ENCODE results near the gene GPR141.

Gene GPR141

DNA sequence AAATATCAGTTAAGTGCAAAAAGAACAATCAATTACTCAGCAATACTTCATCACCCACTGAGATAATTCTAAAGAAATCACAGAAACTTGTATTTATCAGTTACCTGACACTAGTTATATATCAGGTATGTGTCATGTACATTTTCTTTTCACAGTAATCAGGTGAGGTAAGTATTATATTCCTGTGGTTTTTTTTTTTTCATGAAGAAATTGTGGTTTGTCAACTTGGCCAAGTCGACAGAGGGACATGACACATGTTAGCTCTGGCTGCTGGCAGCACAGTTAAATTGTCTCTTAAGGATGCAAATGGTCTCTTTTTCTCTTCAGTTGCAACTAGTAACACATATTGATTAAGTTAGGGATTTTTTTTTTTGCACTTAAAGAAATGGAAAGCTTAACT, 13.7 kb upstream of the GPR141 start:
- Histone ChIP-seq H2BK120ac (ENCODE audit: insufficient read depth, low read length, poor library complexity) (no peak overlapping the region), H4K12ac (ENCODE audit: low read depth, low read length) (no peak overlapping the region), H4K91ac (ENCODE audit: low read depth, low read length) (no peak overlapping the region), H2BK5ac (ENCODE audit: low read depth, low read length, poor library complexity) (no peak overlapping the region), H3K18ac (ENCODE audit: low read length) (no peak overlapping the region), H3K4me2 (ENCODE audit: low read length) (no peak overlapping the region), H2BK12ac (ENCODE audit: low read length) (no peak overlapping the region), H3K4me3 (ENCODE audit: low read depth, low read length) (no peak overlapping the region), H3K9me3 (ENCODE audit: insufficient read depth, low read depth, low read length) (no peaks in the 10 kb centered on the region), H3K23ac (ENCODE audit: low read length) (no peak overlapping the region), H3K27me3 (ENCODE audit: insufficient read depth, low read length) (no peaks in the 10 kb centered on the region), H2AK5ac (ENCODE audit: low read length) (no peak overlapping the region), H2AFZ (ENCODE audit: insufficient read depth, low read length, poor library complexity) (no peak overlapping the region), H3K27ac (ENCODE audit: low read depth, low read length) (no peak overlapping the region), H3K79me2 (ENCODE audit: control insufficient read depth, insufficient read depth, low read length, poor library complexity) (no peaks in the 10 kb centered on the region), H3K36me3 (ENCODE audit: control insufficient read depth in 1 of 2, insufficient read depth in 2 of 2, low read length in 2 of 2) (no peaks in the 10 kb centered on the region), H3K4me1 (ENCODE audit: control insufficient read depth in 1 of 2, insufficient read depth in 2 of 2, low read length in 2 of 2) (peaks cover 0 to 2% of the 10 kb centered on the region in 2 experiments), H4K8ac (ENCODE audit: low read depth, low read length) (no peak overlapping the region), H3K14ac (ENCODE audit: low read length) (no peak overlapping the region), H3K4ac (ENCODE audit: low read depth, low read length) (no peak overlapping the region), H3K79me1 (ENCODE audit: low read length) (no peaks in the 10 kb centered on the region), H3K9ac (ENCODE audit: low read length) (no peak overlapping the region)
- DNase-seq, result peak in 1 of 2 donors; percentile 65
- WGBS (ENCODE audit: extremely low coverage, insufficient coverage, insufficient read length), result no CpG with 5 or more reads among the region's 1 CpG

DNA sequence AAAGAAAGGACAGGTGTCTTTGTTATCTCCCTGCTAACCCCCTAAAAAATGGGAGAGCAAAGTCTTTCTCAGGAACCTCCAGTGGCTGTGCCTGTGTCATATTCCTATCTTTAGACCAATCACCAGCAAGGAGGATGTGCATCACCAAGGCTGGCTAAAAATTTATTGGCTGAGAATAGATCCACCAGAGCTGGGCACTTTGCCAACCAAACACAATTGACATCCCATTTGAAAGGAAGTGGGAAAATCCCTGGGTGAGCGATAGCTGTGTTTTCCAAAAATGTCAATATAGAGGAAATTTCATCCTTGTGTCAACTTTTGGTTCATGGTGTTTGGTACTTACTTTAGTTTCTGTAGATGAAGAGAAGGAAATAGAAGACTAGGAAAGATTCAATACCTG, 13.1 kb upstream of the GPR141 start:
- Histone ChIP-seq H2BK12ac (ENCODE audit: low read length) (no peak overlapping the region), H3K4me1 (ENCODE audit: control insufficient read depth in 1 of 2, insufficient read depth in 2 of 2, low read length in 2 of 2) (peaks cover 0 to 2% of the 10 kb centered on the region in 2 experiments), H2AK5ac (ENCODE audit: low read length) (no peak overlapping the region), H3K4ac (ENCODE audit: low read depth, low read length) (no peak overlapping the region), H3K9me3 (ENCODE audit: insufficient read depth, low read depth, low read length) (no peaks in the 10 kb centered on the region), H3K27ac (ENCODE audit: low read depth, low read length) (no peak overlapping the region), H3K4me2 (ENCODE audit: low read length) (no peak overlapping the region), H2AFZ (ENCODE audit: insufficient read depth, low read length, poor library complexity) (no peak overlapping the region), H4K8ac (ENCODE audit: low read depth, low read length) (no peak overlapping the region), H3K18ac (ENCODE audit: low read length) (no peak overlapping the region), H3K79me2 (ENCODE audit: control insufficient read depth, insufficient read depth, low read length, poor library complexity) (no peaks in the 10 kb centered on the region), H4K12ac (ENCODE audit: low read depth, low read length) (no peak overlapping the region), H4K91ac (ENCODE audit: low read depth, low read length) (no peak overlapping the region), H3K79me1 (ENCODE audit: low read length) (no peaks in the 10 kb centered on the region), H2BK120ac (ENCODE audit: insufficient read depth, low read length, poor library complexity) (no peak overlapping the region), H3K14ac (ENCODE audit: low read length) (no peak overlapping the region), H3K9ac (ENCODE audit: low read length) (no peak overlapping the region), H3K27me3 (ENCODE audit: insufficient read depth, low read length) (no peaks in the 10 kb centered on the region), H3K23ac (ENCODE audit: low read length) (no peak overlapping the region), H3K36me3 (ENCODE audit: control insufficient read depth in 1 of 2, insufficient read depth in 2 of 2, low read length in 2 of 2) (no peaks in the 10 kb centered on the region), H3K4me3 (ENCODE audit: low read depth, low read length) (no peak overlapping the region), H2BK5ac (ENCODE audit: low read depth, low read length, poor library complexity) (no peak overlapping the region)
- no CpG with 5 or more reads among the region's 1 CpG for WGBS (ENCODE audit: extremely low coverage, insufficient coverage, insufficient read length)
- no peak for DNase-seq

DNA sequence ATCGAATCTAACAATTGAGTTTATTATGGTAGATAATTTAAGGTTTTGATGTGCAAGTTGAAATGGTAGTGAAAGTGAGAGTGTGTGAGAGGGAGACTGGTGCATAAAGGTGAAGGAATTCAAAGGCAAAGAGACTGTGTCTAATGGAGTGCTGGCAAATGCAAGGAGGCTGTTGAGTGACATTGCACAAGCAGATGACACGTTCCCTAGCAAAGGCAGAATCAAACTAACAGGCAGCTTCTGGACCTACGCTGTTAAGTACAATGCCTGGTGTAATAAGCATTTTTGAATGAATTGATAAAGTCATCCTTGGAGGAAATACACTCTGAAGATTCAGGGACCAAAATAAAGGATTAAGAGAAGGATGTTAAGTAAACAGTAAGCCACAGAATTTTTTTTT, 11.7 kb upstream of the GPR141 start:
- Histone ChIP-seq H2BK12ac (ENCODE audit: low read length) (no peak overlapping the region), H3K14ac (ENCODE audit: low read length) (no peak overlapping the region), H4K91ac (ENCODE audit: low read depth, low read length) (no peak overlapping the region), H4K12ac (ENCODE audit: low read depth, low read length) (no peak overlapping the region), H3K36me3 (ENCODE audit: control insufficient read depth in 1 of 2, insufficient read depth in 2 of 2, low read length in 2 of 2) (no peaks in the 10 kb centered on the region), H3K79me1 (ENCODE audit: low read length) (no peaks in the 10 kb centered on the region), H2AK5ac (ENCODE audit: low read length) (no peak overlapping the region), H3K27me3 (ENCODE audit: insufficient read depth, low read length) (no peaks in the 10 kb centered on the region), H3K9me3 (ENCODE audit: insufficient read depth, low read depth, low read length) (no peaks in the 10 kb centered on the region), H3K27ac (ENCODE audit: low read depth, low read length) (no peak overlapping the region), H3K23ac (ENCODE audit: low read length) (no peak overlapping the region), H2AFZ (ENCODE audit: insufficient read depth, low read length, poor library complexity) (no peak overlapping the region), H4K8ac (ENCODE audit: low read depth, low read length) (no peak overlapping the region), H3K4me2 (ENCODE audit: low read length) (no peak overlapping the region), H3K79me2 (ENCODE audit: control insufficient read depth, insufficient read depth, low read length, poor library complexity) (no peaks in the 10 kb centered on the region), H3K18ac (ENCODE audit: low read length) (no peak overlapping the region), H3K4me3 (ENCODE audit: low read depth, low read length) (no peak overlapping the region), H2BK5ac (ENCODE audit: low read depth, low read length, poor library complexity) (no peak overlapping the region), H3K4me1 (ENCODE audit: control insufficient read depth in 1 of 2, insufficient read depth in 2 of 2, low read length in 2 of 2) (no peaks in the 10 kb centered on the region), H2BK120ac (ENCODE audit: insufficient read depth, low read length, poor library complexity) (no peak overlapping the region), H3K4ac (ENCODE audit: low read depth, low read length) (no peak overlapping the region), H3K9ac (ENCODE audit: low read length) (no peak overlapping the region)
- no CpG with 5 or more reads among the region's 3 CpGs for WGBS (ENCODE audit: extremely low coverage, insufficient coverage, insufficient read length)
- peak in 1 of 2 donors; percentile 10 for DNase-seq

DNA sequence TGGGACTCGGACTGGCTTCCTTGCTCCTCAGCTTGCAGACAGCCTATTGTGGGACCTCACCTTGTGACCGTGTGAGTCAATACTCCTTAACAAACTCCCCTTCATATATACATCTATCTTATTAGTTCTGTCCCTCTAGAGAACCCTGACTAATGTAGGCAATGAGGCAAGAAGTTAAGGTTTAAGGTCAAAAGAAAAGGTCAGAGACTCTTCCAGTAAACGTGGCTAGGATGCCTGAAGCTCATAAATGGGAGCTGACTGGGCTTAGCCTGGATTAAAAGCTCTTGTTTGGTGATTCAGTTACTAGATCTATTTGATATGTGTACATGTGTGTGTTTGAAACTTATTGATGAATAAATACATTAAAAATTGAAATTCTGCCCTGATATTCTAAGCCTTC, 10.6 kb upstream of the GPR141 start:
- Histone ChIP-seq H2BK12ac (ENCODE audit: low read length) (no peak overlapping the region), H4K91ac (ENCODE audit: low read depth, low read length) (no peak overlapping the region), H2BK120ac (ENCODE audit: insufficient read depth, low read length, poor library complexity) (no peak overlapping the region), H3K14ac (ENCODE audit: low read length) (no peak overlapping the region), H4K12ac (ENCODE audit: low read depth, low read length) (no peak overlapping the region), H3K4me3 (ENCODE audit: low read depth, low read length) (no peak overlapping the region), H2AK5ac (ENCODE audit: low read length) (no peak overlapping the region), H3K36me3 (ENCODE audit: control insufficient read depth in 1 of 2, insufficient read depth in 2 of 2, low read length in 2 of 2) (no peaks in the 10 kb centered on the region), H3K18ac (ENCODE audit: low read length) (no peak overlapping the region), H3K79me1 (ENCODE audit: low read length) (no peaks in the 10 kb centered on the region), H3K4me2 (ENCODE audit: low read length) (no peak overlapping the region), H3K79me2 (ENCODE audit: control insufficient read depth, insufficient read depth, low read length, poor library complexity) (no peaks in the 10 kb centered on the region), H3K9me3 (ENCODE audit: insufficient read depth, low read depth, low read length) (no peaks in the 10 kb centered on the region), H3K27ac (ENCODE audit: low read depth, low read length) (no peak overlapping the region), H3K23ac (ENCODE audit: low read length) (no peak overlapping the region), H3K4me1 (ENCODE audit: control insufficient read depth in 1 of 2, insufficient read depth in 2 of 2, low read length in 2 of 2) (no peaks in the 10 kb centered on the region), H2AFZ (ENCODE audit: insufficient read depth, low read length, poor library complexity) (no peak overlapping the region), H2BK5ac (ENCODE audit: low read depth, low read length, poor library complexity) (no peak overlapping the region), H3K27me3 (ENCODE audit: insufficient read depth, low read length) (no peaks in the 10 kb centered on the region), H4K8ac (ENCODE audit: low read depth, low read length) (no peak overlapping the region), H3K4ac (ENCODE audit: low read depth, low read length) (no peak overlapping the region), H3K9ac (ENCODE audit: low read length) (no peak overlapping the region)
- no CpG with 5 or more reads among the region's 3 CpGs for WGBS (ENCODE audit: extremely low coverage, insufficient coverage, insufficient read length)
- DNase-seq, result no peak
